H7 (cell line): Measurements from ENCODE around the gene IGSF21. TPM values are rescaled to one million over a fixed set of nuclear protein-coding genes. Genes with fewer than 3 reads are reported as not detected.

Experiments used
- DNase-seq: peaks from one replicate; pipeline ENCODE4 v3.0.0; 2012
- H3K27me3 ChIP-seq: 2 replicates; pipeline ENCODE4 v1.6.0; 2011; ENCODE audit warnings: mild to moderate bottlenecking, low read length; ENCODE audit not compliant: control insufficient read depth, insufficient read depth
- H3K36me3 ChIP-seq: replicated peaks from 2 replicates; pipeline ENCODE4 v1.5.1; 2011; ENCODE audit warnings: low read length; ENCODE audit not compliant: control insufficient read depth, insufficient read depth
- H3K4me3 ChIP-seq: 2 replicates; pipeline ENCODE4 v1.5.1; 2011; ENCODE audit warnings: low read depth, mild to moderate bottlenecking, control low read depth, low read length, moderate library complexity; ENCODE audit not compliant: insufficient read depth
- total RNA-seq: library from RNA; depleted of rRNA; stranded (reverse); fragments of >200 nt; shearing (Covaris generic); gene quantifications from 2 replicates; pipeline ENCODE4 v1.2.3, GENCODE V29; 2014

Gene IGSF21
- total RNA-seq, 1 experiment from 2014 or later = 32.0 TPM

- no peaks in the 10 kb centered on the region; the same call in 1 of the 2 replicates for H3K36me3 ChIP-seq
- no peaks in the 10 kb centered on the region for H3K27me3 ChIP-seq
- no peak overlapping the region for H3K4me3 ChIP-seq
- DNase-seq = no peak
Measured at GRCh38 chr1:18293291-18293690, 185.7 kb downstream of the IGSF21 start.

- Histone ChIP-seq H3K36me3 (no peaks in the 10 kb centered on the region; the same call in 1 of the 2 replicates), H3K27me3 (no peaks in the 10 kb centered on the region), H3K4me3 (no peak overlapping the region)
- DNase-seq = peak; percentile 88
Measured at GRCh38 chr1:18294437-18295176, 187.0 kb downstream of the IGSF21 start.

GRCh38 chr1:18297896-18298648 lies 190.5 kb downstream of the IGSF21 start:
- peak; percentile 72 for DNase-seq
- H3K36me3 ChIP-seq = no peaks in the 10 kb centered on the region
- no peaks in the 10 kb centered on the region for H3K27me3 ChIP-seq
- no peak overlapping the region for H3K4me3 ChIP-seq

GRCh38 chr1:18299441-18300338 lies 192.1 kb downstream of the IGSF21 start:
- peak; percentile 82 for DNase-seq
- Histone ChIP-seq H3K4me3 (no peak overlapping the region), H3K27me3 (no peaks in the 10 kb centered on the region), H3K36me3 (no peaks in the 10 kb centered on the region)

GRCh38 chr1:18300376-18300775 lies 192.8 kb downstream of the IGSF21 start:
- Histone ChIP-seq H3K27me3 (no peaks in the 10 kb centered on the region), H3K36me3 (no peaks in the 10 kb centered on the region), H3K4me3 (no peak overlapping the region)
- no peak for DNase-seq

GRCh38 chr1:18302788-18303413 lies 195.3 kb downstream of the IGSF21 start:
- no peaks in the 10 kb centered on the region for H3K27me3 ChIP-seq
- DNase-seq = peak; percentile 72

GRCh38 chr1:18304151-18304869 lies 196.7 kb downstream of the IGSF21 start:
- no peak for DNase-seq
- H3K27me3 ChIP-seq = no peaks in the 10 kb centered on the region
- no peaks in the 10 kb centered on the region for H3K36me3 ChIP-seq
- H3K4me3 ChIP-seq = no peak overlapping the region

More at GRCh38 chr1:18302788-18303413, 195.3 kb downstream of the IGSF21 start:
- no peaks in the 10 kb centered on the region for H3K36me3 ChIP-seq
- H3K4me3 ChIP-seq = no peak overlapping the region

- Histone ChIP-seq H3K27me3 (no peaks in the 10 kb centered on the region), H3K4me3 (no peak overlapping the region), H3K36me3 (no peaks in the 10 kb centered on the region)
- DNase-seq = no peak
Measured at GRCh38 chr1:18305182-18305795, 197.7 kb downstream of the IGSF21 start.

GRCh38 chr1:18307329-18307898 lies 199.8 kb downstream of the IGSF21 start:
- Histone ChIP-seq H3K36me3 (no peaks in the 10 kb centered on the region), H3K27me3 (no peaks in the 10 kb centered on the region), H3K4me3 (no peak overlapping the region)
- DNase-seq = no peak

GRCh38 chr1:18309552-18310155 lies 202.1 kb downstream of the IGSF21 start:
- Histone ChIP-seq H3K4me3 (no peak overlapping the region), H3K36me3 (no peaks in the 10 kb centered on the region)
- no peak for DNase-seq

GRCh38 chr1:18312961-18313360 lies 205.4 kb downstream of the IGSF21 start:
- H3K27me3 ChIP-seq = no peaks in the 10 kb centered on the region; the same call in 1 of the 2 replicates
- H3K36me3 ChIP-seq = no peaks in the 10 kb centered on the region
- no peak overlapping the region for H3K4me3 ChIP-seq
- no peak for DNase-seq

More at GRCh38 chr1:18309552-18310155, 202.1 kb downstream of the IGSF21 start:
- no peaks in the 10 kb centered on the region for H3K27me3 ChIP-seq

GRCh38 chr1:18313523-18313922 lies 205.9 kb downstream of the IGSF21 start:
- Histone ChIP-seq H3K27me3 (no peaks in the 10 kb centered on the region; the same call in 1 of the 2 replicates), H3K36me3 (no peaks in the 10 kb centered on the region), H3K4me3 (no peak overlapping the region)
- DNase-seq = no peak
